Right lobe of liver (tissue), 4 donors: Measurements from ENCODE around the gene HEATR5B.

Source experiments
- POLR2A ChIP-seq: fragments of 450-650 bp; IDR thresholded peaks from one replicate; pipeline ENCODE4 v1.6.1; 2017; ENCODE audit warnings: antibody characterized with exemption, mild to moderate bottlenecking
- TF ChIP-seq, protein P1 (sequence below), 4 donors: fragments of 200-600 bp in 3 of 4; fragments of 450-650 bp in 1 of 4; IDR thresholded peaks; one replicate each; pipeline versions ENCODE4 v1.5.1 to v1.8.0; 2016 to 2022; ENCODE audit warnings: antibody characterized with exemption in 4 of 4, mild to moderate bottlenecking in 2 of 4
- donor health status: DM: no; HTN: no; CAD: no.
- donor health status: DM: no; HTN: no; CAD: no.
- donor health status: DM: no; HTN: yes; CAD: no.

DNA sequence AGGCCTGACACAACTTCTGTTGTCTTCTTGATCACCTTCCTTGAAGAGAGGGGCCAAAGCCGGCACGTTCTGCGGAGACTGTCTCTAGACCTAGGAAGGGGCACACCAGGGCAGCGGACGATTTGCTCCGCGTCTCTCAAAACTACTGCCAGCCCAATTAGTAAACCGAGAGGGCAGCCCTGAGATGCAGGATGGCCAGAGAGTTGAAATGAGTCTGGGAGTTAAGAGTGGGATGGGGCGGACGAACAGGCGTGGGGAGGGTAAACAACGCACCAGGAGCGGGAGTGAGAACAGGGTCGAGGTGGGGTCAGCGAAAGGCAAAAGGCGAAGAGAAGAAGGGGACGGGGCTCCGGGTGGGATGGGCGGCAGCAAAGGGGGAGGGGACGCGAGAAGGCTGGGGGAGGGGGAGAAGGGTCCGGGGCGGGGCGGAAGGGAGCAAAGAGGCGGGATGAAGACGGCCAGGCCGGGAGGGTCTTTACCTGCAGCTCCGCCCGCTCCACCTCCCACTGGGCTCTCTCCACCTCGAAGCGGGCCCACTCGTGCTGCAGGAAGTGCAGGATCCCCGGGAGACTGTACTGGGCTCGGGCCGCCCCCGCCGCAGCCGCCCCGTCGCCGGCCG, 118.3 kb downstream of the HEATR5B start:
- TF ChIP-seq, protein P1, sequence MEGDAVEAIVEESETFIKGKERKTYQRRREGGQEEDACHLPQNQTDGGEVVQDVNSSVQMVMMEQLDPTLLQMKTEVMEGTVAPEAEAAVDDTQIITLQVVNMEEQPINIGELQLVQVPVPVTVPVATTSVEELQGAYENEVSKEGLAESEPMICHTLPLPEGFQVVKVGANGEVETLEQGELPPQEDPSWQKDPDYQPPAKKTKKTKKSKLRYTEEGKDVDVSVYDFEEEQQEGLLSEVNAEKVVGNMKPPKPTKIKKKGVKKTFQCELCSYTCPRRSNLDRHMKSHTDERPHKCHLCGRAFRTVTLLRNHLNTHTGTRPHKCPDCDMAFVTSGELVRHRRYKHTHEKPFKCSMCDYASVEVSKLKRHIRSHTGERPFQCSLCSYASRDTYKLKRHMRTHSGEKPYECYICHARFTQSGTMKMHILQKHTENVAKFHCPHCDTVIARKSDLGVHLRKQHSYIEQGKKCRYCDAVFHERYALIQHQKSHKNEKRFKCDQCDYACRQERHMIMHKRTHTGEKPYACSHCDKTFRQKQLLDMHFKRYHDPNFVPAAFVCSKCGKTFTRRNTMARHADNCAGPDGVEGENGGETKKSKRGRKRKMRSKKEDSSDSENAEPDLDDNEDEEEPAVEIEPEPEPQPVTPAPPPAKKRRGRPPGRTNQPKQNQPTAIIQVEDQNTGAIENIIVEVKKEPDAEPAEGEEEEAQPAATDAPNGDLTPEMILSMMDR (IDR thresholded peaks at IDR 0.05), result no peak
- no peak for TF ChIP-seq POLR2A
